Measurements from ENCODE around the gene NELL1. TPM values are rescaled to one million over a fixed set of nuclear protein-coding genes. Genes with fewer than 3 reads are reported as not detected.

The NELL1 gene
- total and polyA plus RNA-seq, 4 donors = 0.05 to 0.31 (median 0.12) TPM; not detected in 1

DNA sequence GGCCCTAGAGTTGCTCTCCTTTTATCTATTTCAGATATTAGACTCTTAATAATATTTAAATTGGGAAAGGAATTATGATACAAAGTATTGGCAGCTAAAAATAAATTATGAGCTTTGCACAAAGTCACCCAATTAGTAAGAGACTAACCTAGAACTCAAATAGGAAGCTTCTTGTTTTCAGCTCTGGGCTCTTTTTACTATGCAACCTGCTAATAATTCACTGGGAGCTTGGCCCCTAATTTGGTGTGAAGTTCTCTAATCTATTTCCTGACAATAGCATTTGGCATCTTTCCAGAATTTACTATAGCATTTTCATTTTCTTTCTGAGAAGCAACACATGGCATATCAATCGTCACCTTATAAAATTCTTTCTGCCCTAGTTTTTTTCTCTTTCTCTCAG, 795.8 kb downstream of the NELL1 start:
- no peaks in the 10 kb centered on the region for H3K27me3 ChIP-seq (ENCODE audit: control insufficient read depth in 3 of 3, insufficient read depth in 3 of 3, low read length in 2 of 3)
- no peak overlapping the region for H3K9ac ChIP-seq (ENCODE audit: insufficient read depth in 1 of 2, low read length in 2 of 2)
- no peaks in the 10 kb centered on the region for H3K36me3 ChIP-seq (ENCODE audit: control insufficient read depth in 4 of 4, insufficient read depth in 4 of 4, low read length in 4 of 4)
- DNase-seq (no peak), ATAC-seq (ENCODE audit: insufficient read depth, low FRiP score) (no peak)
- 54 to 57% methylated on average over 1 of the region's 1 CpG for WGBS, 2 donors
- H3K27ac ChIP-seq (ENCODE audit: low read depth in 1 of 2, low read length in 1 of 2) = no peak overlapping the region
- peaks cover 0 to 2% (median 0%) of the 10 kb centered on the region in 4 donors for H3K9me3 ChIP-seq (ENCODE audit: control insufficient read depth in 4 of 4, insufficient read depth in 3 of 4, low read length in 3 of 4)
- H3K4me3 ChIP-seq = no peak overlapping the region
- TF ChIP-seq, protein P1, sequence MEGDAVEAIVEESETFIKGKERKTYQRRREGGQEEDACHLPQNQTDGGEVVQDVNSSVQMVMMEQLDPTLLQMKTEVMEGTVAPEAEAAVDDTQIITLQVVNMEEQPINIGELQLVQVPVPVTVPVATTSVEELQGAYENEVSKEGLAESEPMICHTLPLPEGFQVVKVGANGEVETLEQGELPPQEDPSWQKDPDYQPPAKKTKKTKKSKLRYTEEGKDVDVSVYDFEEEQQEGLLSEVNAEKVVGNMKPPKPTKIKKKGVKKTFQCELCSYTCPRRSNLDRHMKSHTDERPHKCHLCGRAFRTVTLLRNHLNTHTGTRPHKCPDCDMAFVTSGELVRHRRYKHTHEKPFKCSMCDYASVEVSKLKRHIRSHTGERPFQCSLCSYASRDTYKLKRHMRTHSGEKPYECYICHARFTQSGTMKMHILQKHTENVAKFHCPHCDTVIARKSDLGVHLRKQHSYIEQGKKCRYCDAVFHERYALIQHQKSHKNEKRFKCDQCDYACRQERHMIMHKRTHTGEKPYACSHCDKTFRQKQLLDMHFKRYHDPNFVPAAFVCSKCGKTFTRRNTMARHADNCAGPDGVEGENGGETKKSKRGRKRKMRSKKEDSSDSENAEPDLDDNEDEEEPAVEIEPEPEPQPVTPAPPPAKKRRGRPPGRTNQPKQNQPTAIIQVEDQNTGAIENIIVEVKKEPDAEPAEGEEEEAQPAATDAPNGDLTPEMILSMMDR (IDR thresholded peaks at IDR 0.05; ENCODE audit: control extremely low read depth, extremely low read depth) = no peak
- no peaks in the 10 kb centered on the region for H3K4me1 ChIP-seq (ENCODE audit: control insufficient read depth in 5 of 5, insufficient read depth in 5 of 5, low read length in 5 of 5)

DNA sequence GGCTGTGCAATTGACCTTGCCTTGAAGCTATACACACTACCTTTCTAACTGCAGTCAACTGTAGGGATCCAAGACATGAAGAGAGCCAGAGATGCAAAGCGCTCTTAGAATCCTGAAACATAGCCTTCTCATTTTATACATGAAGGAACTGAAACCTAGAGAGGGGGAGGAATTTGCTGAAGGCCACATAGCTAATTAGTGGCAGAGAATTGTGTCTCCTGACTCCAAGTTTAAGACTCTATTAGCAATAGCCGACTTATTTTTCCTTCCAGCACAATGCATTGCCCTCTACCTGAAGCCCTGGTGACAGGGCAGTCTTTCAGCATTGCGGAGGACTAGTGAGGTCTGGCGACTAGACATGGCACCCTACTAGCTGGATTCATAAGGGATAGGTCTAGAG, 796.5 kb downstream of the NELL1 start:
- no peak for ATAC-seq (ENCODE audit: insufficient read depth, low FRiP score)
- Histone ChIP-seq H3K9me3 (ENCODE audit: control insufficient read depth in 4 of 4, insufficient read depth in 3 of 4, low read length in 3 of 4) (peaks cover 0 to 2% (median 0%) of the 10 kb centered on the region in 4 donors), H3K9ac (ENCODE audit: insufficient read depth in 1 of 2, low read length in 2 of 2) (no peak overlapping the region), H3K4me1 (ENCODE audit: control insufficient read depth in 5 of 5, insufficient read depth in 5 of 5, low read length in 5 of 5) (no peaks in the 10 kb centered on the region), H3K27ac (ENCODE audit: low read depth in 1 of 2, low read length in 1 of 2) (no peak overlapping the region), H3K27me3 (ENCODE audit: control insufficient read depth in 3 of 3, insufficient read depth in 3 of 3, low read length in 2 of 3) (no peaks in the 10 kb centered on the region), H3K4me3 (no peak overlapping the region), H3K36me3 (ENCODE audit: control insufficient read depth in 4 of 4, insufficient read depth in 4 of 4, low read length in 4 of 4) (no peaks in the 10 kb centered on the region)
- WGBS, 2 donors = 92 to 93% methylated on average over 4 of the region's 4 CpGs
- TF ChIP-seq, protein P1 (IDR thresholded peaks at IDR 0.05; ENCODE audit: control extremely low read depth, extremely low read depth) = no peak
- no peak for DNase-seq

DNA sequence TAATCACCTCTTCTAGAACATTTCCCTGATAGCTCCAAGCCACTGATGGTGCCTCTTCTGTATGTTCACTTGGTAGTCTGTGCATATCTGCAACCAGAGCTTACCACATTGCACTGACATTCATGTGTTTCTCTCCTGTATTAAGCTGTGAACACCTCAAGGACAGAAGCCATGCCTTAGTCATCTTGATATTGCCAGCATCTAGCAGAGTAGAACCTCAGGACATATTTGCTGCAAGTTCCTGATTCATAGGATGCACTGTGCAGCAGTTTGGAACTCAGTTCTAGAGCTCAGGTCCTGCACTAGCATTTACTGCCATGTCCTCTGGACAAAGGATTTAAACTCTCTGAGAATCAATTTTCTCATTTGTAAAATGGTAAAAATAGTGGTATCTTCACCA, 801.1 kb downstream of the NELL1 start:
- H3K36me3 ChIP-seq (ENCODE audit: control insufficient read depth in 4 of 4, insufficient read depth in 4 of 4, low read length in 4 of 4) = no peaks in the 10 kb centered on the region
- TF ChIP-seq, protein P1 (IDR thresholded peaks at IDR 0.05; ENCODE audit: control extremely low read depth, extremely low read depth) = no peak
- DNase-seq (no peak), ATAC-seq (ENCODE audit: insufficient read depth, low FRiP score) (no peak)
- H3K9me3 ChIP-seq (ENCODE audit: control insufficient read depth in 4 of 4, insufficient read depth in 3 of 4, low read length in 3 of 4) = no peaks in the 10 kb centered on the region
- no peak overlapping the region for H3K4me3 ChIP-seq
- H3K9ac ChIP-seq (ENCODE audit: insufficient read depth in 1 of 2, low read length in 2 of 2) = no peak overlapping the region
- H3K4me1 ChIP-seq (ENCODE audit: control insufficient read depth in 5 of 5, insufficient read depth in 5 of 5, low read length in 5 of 5) = no peaks in the 10 kb centered on the region
- no peaks in the 10 kb centered on the region for H3K27me3 ChIP-seq (ENCODE audit: control insufficient read depth in 3 of 3, insufficient read depth in 3 of 3, low read length in 2 of 3)
- no peak overlapping the region for H3K27ac ChIP-seq (ENCODE audit: low read depth in 1 of 2, low read length in 1 of 2)

DNA sequence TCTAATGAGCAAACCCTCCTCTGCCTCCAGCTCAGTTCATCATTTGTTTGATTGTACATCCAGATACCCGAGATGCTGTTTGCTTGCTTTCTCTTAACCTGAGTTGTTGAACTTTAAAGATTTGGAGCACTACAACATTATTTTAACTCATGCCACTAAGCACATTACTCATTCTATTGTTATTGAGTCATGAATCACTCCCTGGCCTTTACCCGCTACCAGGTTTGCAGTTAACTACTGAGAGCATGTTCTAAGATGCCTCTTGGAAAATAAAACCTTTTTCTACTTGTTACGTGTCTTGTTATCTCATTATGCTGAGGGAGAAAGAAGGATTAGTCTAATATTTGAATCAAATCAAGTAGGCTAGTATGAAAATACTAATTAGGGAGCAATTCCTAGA, 802.9 kb downstream of the NELL1 start:
- no peaks in the 10 kb centered on the region for H3K4me1 ChIP-seq (ENCODE audit: control insufficient read depth in 5 of 5, insufficient read depth in 5 of 5, low read length in 5 of 5)
- H3K36me3 ChIP-seq (ENCODE audit: control insufficient read depth in 4 of 4, insufficient read depth in 4 of 4, low read length in 4 of 4) = no peaks in the 10 kb centered on the region
- peaks cover 0 to 3% (median 0%) of the 10 kb centered on the region in 4 donors for H3K9me3 ChIP-seq (ENCODE audit: control insufficient read depth in 4 of 4, insufficient read depth in 3 of 4, low read length in 3 of 4)
- no peak overlapping the region for H3K27ac ChIP-seq (ENCODE audit: low read depth in 1 of 2, low read length in 1 of 2)
- ATAC-seq (ENCODE audit: insufficient read depth, low FRiP score) (no peak), DNase-seq (no peak)
- WGBS, 2 donors = 71 to 82% methylated on average over 3 of the region's 3 CpGs
- no peak overlapping the region for H3K4me3 ChIP-seq
- no peak overlapping the region for H3K9ac ChIP-seq (ENCODE audit: insufficient read depth in 1 of 2, low read length in 2 of 2)
- TF ChIP-seq, protein P1 (IDR thresholded peaks at IDR 0.05; ENCODE audit: control extremely low read depth, extremely low read depth) = no peak
- H3K27me3 ChIP-seq (ENCODE audit: control insufficient read depth in 3 of 3, insufficient read depth in 3 of 3, low read length in 2 of 3) = no peaks in the 10 kb centered on the region
